Urinary bladder (tissue), 2 donors: Measurements from ENCODE around the gene BCL2L13. TPM values are rescaled to one million over a fixed set of nuclear protein-coding genes. Genes with fewer than 3 reads are reported as not detected.

Experiments
- polyA plus RNA-seq: library from polyadenylated mRNA; stranded (reverse); fragments of 200-250 nt; gene quantifications from one replicate; pipeline ENCODE4 v1.2.3, GENCODE V29; 2013
- small RNA-seq: library from RNA; depleted of rRNA; stranded (forward); fragments of <200 nt; gene quantifications from one replicate; pipeline ENCODE3, GENCODE V24; 2014
- total RNA-seq: library from RNA; depleted of rRNA; stranded (reverse); fragments of >200 nt; gene quantifications from one replicate; pipeline ENCODE4 v1.2.3, GENCODE V29; 2014
- donor health status: healthy.

BCL2L13 gene
- total and polyA plus RNA-seq, 2 donors: 35.0 to 40.1 TPM

Small RNAs within 50 kb of the gene (small RNA-seq; reads per million reads assigned to genes)
- gene MIR3198-1: not detected

Other genes starting within 250 kb of the BCL2L13 start
- gene SLC25A18, start 75.3 kb upstream of the BCL2L13 start, total RNA-seq: not detected
- 3.7 TPM for gene SLC25A18, start 75.3 kb upstream of the BCL2L13 start, polyA plus RNA-seq
- gene ATP6V1E1, start 10.0 kb upstream of the BCL2L13 start, total RNA-seq: 114 TPM
- 199 TPM for gene ATP6V1E1, start 10.0 kb upstream of the BCL2L13 start, polyA plus RNA-seq
- gene BID, start 135.7 kb downstream of the BCL2L13 start, total RNA-seq: 19.7 TPM
- 32.5 TPM for gene BID, start 135.7 kb downstream of the BCL2L13 start, polyA plus RNA-seq